IMR-90 (cell line): Measurements from ENCODE around the gene CYP4F22. TPM values are rescaled to one million over a fixed set of nuclear protein-coding genes. Genes with fewer than 3 reads are reported as not detected.

ENCODE experiments used
- ATAC-seq: fragments of 200-7000 bp; cut with Tn5 transposase; 2 replicates; pipeline ENCODE4 v1.9.1; 2020; ENCODE audit warnings: low read depth, mild to moderate bottlenecking, moderate library complexity
- BruUV-seq: library from RNA; stranded (reverse); fragments of 400-500 nt; replicated peaks from 2 replicates; lab custom pipeline; 2021; lab: Mats Ljungman, UMichigan
- CTCF ChIA-PET: fragments of 300-600 bp; formaldehyde crosslinking; extraction: SDS; loops from one replicate; lab custom pipeline; 2021; ENCODE audit warnings: antibody characterized with exemption; lab: Yijun Ruan, JAX
- POLR2A ChIA-PET: fragments of 300-600 bp; sonication (Branson Sonifier 250); formaldehyde crosslinking; loops from one replicate; lab custom pipeline; 2022; ENCODE audit warnings: antibody characterized with exemption; ENCODE audit not compliant: unreplicated experiment; lab: Charles Lee
- DNase-seq: peaks from one replicate; pipeline ENCODE4 v3.0.0; 2013
- H2AFZ ChIP-seq: replicated peaks from 2 replicates; pipeline ENCODE3; 2013; ENCODE audit warnings: low read length, mild to moderate bottlenecking; ENCODE audit not compliant: poor library complexity
- H2AK5ac ChIP-seq: 2 replicates; pipeline ENCODE4 v1.6.1; 2013; ENCODE audit warnings: low read depth, low read length, inconsistent platforms
- H2AK9ac ChIP-seq: replicated peaks from 2 replicates; pipeline ENCODE3; 2013; ENCODE audit warnings: mild to moderate bottlenecking, low read depth, low read length, moderate library complexity; ENCODE audit not compliant: poor library complexity
- H2BK120ac ChIP-seq: 2 replicates; pipeline ENCODE4 v1.6.1; 2013; ENCODE audit warnings: low read depth, low read length, inconsistent platforms
- H2BK15ac ChIP-seq: 3 replicates; pipeline ENCODE4 v1.6.1; 2013; ENCODE audit warnings: low read depth, low read length, inconsistent platforms
- H2BK20ac ChIP-seq: 2 replicates; pipeline ENCODE4 v1.6.1; 2013; ENCODE audit warnings: low read depth, mild to moderate bottlenecking, inconsistent platforms, low read length, moderate library complexity
- H2BK5ac ChIP-seq: 2 replicates; pipeline ENCODE4 v1.6.1; 2013; ENCODE audit warnings: mild to moderate bottlenecking, low read depth, low read length, inconsistent platforms; ENCODE audit not compliant: poor library complexity, severe bottlenecking
- H3K14ac ChIP-seq: replicated peaks from 2 replicates; pipeline ENCODE4 v1.6.1; 2013; ENCODE audit warnings: low read depth, low read length, inconsistent platforms
- H3K18ac ChIP-seq: 2 replicates; pipeline ENCODE4 v1.6.1; 2013; ENCODE audit warnings: low read depth, low read length, control low read depth
- H3K23ac ChIP-seq: 2 replicates; pipeline ENCODE4 v1.6.1; 2013; ENCODE audit warnings: low read depth, low read length, inconsistent platforms
- H3K27ac ChIP-seq: 2 replicates; pipeline ENCODE4 v1.5.1; 2013; ENCODE audit warnings: mild to moderate bottlenecking, control low read depth, low read length; ENCODE audit not compliant: insufficient read depth
- H3K27me3 ChIP-seq: 2 replicates; pipeline ENCODE4 v1.6.1; 2013; ENCODE audit warnings: low read length; ENCODE audit not compliant: control insufficient read depth, insufficient read depth
- H3K36me3 ChIP-seq: 2 replicates; pipeline ENCODE4 v1.6.1; 2013; ENCODE audit warnings: low read length, mixed read lengths; ENCODE audit not compliant: control insufficient read depth, insufficient read depth
- H3K4ac ChIP-seq: 2 replicates; pipeline ENCODE4 v1.6.1; 2013; ENCODE audit warnings: low read depth, low read length, inconsistent platforms
- H3K4me1 ChIP-seq: 2 replicates; pipeline ENCODE4 v1.6.1; 2013; ENCODE audit warnings: low read length, mixed read lengths; ENCODE audit not compliant: control insufficient read depth, insufficient read depth
- H3K4me2 ChIP-seq: 2 replicates; pipeline ENCODE4 v1.6.1; 2013; ENCODE audit warnings: low read depth, mild to moderate bottlenecking, control low read depth, low read length, moderate library complexity
- H3K4me3 ChIP-seq: 2 replicates; pipeline ENCODE4 v1.5.1; 2013; ENCODE audit warnings: low read depth, mild to moderate bottlenecking, control low read depth, low read length, moderate library complexity; ENCODE audit not compliant: insufficient read depth
- H3K56ac ChIP-seq: 2 replicates; pipeline ENCODE4 v1.6.1; 2013; ENCODE audit warnings: low read length, inconsistent platforms; ENCODE audit not compliant: insufficient read depth; ENCODE audit errors: extremely low read depth
- H3K79me1 ChIP-seq, 2 experiments: 2 replicates each; pipeline ENCODE4 v1.6.1; 2013; ENCODE audit warnings: low read length in 2 of 2, inconsistent platforms in 1 of 2, low read depth in 1 of 2
- H3K9ac ChIP-seq: 2 replicates; pipeline ENCODE4 v1.6.1; 2013; ENCODE audit warnings: low read depth, low read length, control low read depth
- H3K9me1 ChIP-seq: 2 replicates; pipeline ENCODE4 v1.6.1; 2013; ENCODE audit warnings: low read length, inconsistent platforms; ENCODE audit not compliant: insufficient read depth
- H3K9me3 ChIP-seq: 2 replicates; pipeline ENCODE4 v1.6.1; 2013; ENCODE audit warnings: low read length; ENCODE audit not compliant: control insufficient read depth, insufficient read depth
- H4K20me1 ChIP-seq: 2 replicates; pipeline ENCODE4 v1.6.1; 2013; ENCODE audit warnings: low read length, inconsistent platforms; ENCODE audit not compliant: insufficient read depth
- H4K5ac ChIP-seq: 2 replicates; pipeline ENCODE4 v1.6.1; 2013; ENCODE audit warnings: mild to moderate bottlenecking, low read depth, low read length, control low read depth
- H4K8ac ChIP-seq, 2 experiments: 2 replicates each; pipeline ENCODE4 v1.6.1; 2013; ENCODE audit warnings: low read depth in 2 of 2, low read length in 2 of 2, control low read depth in 1 of 2, inconsistent platforms in 1 of 2
- H4K91ac ChIP-seq: 2 replicates; pipeline ENCODE4 v1.6.1; 2013; ENCODE audit warnings: low read depth, low read length, inconsistent platforms; ENCODE audit not compliant: insufficient read depth
- MAFK ChIP-seq: IDR thresholded peaks from 2 replicates; pipeline ENCODE4 v1.6.1; 2012; ENCODE audit warnings: low read depth, low read length, improper control_type of control experiment
- MAZ ChIP-seq: IDR thresholded peaks from 2 replicates; pipeline ENCODE4 v1.6.1; 2012; ENCODE audit warnings: low read depth, mild to moderate bottlenecking, low read length, improper control_type of control experiment, moderate library complexity, borderline replicate concordance
- WGBS, 2 experiments: methylation state at CpG; one replicate each; pipeline versions ENCODE4 v1.1.5 to v1.1.7; 2013; ENCODE audit warnings: missing lambda C conversion rate in 2 of 2; ENCODE audit not compliant: insufficient read length in 1 of 2; ENCODE audit errors: extremely low coverage in 2 of 2; 5-methylcytosine and 5-hydroxymethylcytosine counted together
- dilution Hi-C: fragments of 300-500 bp; cut with HindIII; formaldehyde crosslinking; loops from one replicate; pipeline ENCODE4 v1.14.3; 2018; ENCODE audit warnings: low sequenced_read_pairs; ENCODE audit not compliant: unreplicated experiment
- in situ Hi-C: fragments of 300-500 bp; cut with MboI; formaldehyde crosslinking; loops from 3 replicates; pipeline ENCODE4 v1.14.3; 2019; ENCODE audit warnings: low sequenced_read_pairs, inconsistent platforms, mixed read lengths
- intact Hi-C: fragments of 100-400 bp; cut with micrococcal nuclease; formaldehyde crosslinking; loops from 2 replicates; pipeline ENCODE4 v1.10.0; 2022
- polyA plus RNA-seq, 3 experiments: library from polyadenylated mRNA; depleted of rRNA; stranded (reverse); fragments of >200 nt; gene quantifications; 2 replicates each; pipeline ENCODE4 v1.2.3, GENCODE V29; 2012; ENCODE audit warnings: low replicate concordance in 1 of 3
- total RNA-seq: library from RNA; depleted of rRNA; stranded (reverse); fragments of >200 nt; gene quantifications from 2 replicates; pipeline ENCODE4 v1.2.3, GENCODE V29; 2012

Gene CYP4F22
- total and polyA plus RNA-seq, 2 of the 4 experiments (the other 2 are of a cell fraction): not detected

- Histone ChIP-seq H4K8ac (no peak within 1 kb of the TSS), H3K4ac (no peak within 1 kb of the TSS), H4K5ac (no peak within 1 kb of the TSS), H3K4me1 (no peaks in the 10 kb centered on the region; the same call in 1 of the 2 replicates), H3K27ac (no peak within 1 kb of the TSS), H2BK120ac (no peak within 1 kb of the TSS), H2BK20ac (no peak within 1 kb of the TSS), H4K91ac (no peak within 1 kb of the TSS), H3K14ac (no peak within 1 kb of the TSS), H3K4me3 (no peak within 1 kb of the TSS), H2AFZ (peak within 1 kb of the TSS; percentile 61), H3K23ac (no peak within 1 kb of the TSS), H3K36me3 (no peaks in the 10 kb centered on the region), H3K56ac (no peak within 1 kb of the TSS), H2BK5ac (no peak within 1 kb of the TSS), H3K27me3 (peaks cover 33% of the 10 kb centered on the region), H4K20me1 (no peaks in the 10 kb centered on the region), H2AK9ac (no peak within 1 kb of the TSS), H3K4me2 (no peak within 1 kb of the TSS), H2BK15ac (no peak within 1 kb of the TSS), H3K79me1 (no peaks in the 10 kb centered on the region), H3K9me3 (no peaks in the 10 kb centered on the region), H3K18ac (no peak within 1 kb of the TSS), H2AK5ac (no peak within 1 kb of the TSS), H3K9ac (no peak within 1 kb of the TSS), H3K9me1 (no peaks in the 10 kb centered on the region)
- TF ChIP-seq MAZ (no peak), MAFK (peak; percentile 20; the same call in 1 of the 2 replicates)
- ChIA-PET CTCF (no interaction called here), POLR2A (no interaction called here)
- dilution Hi-C loops: no loop called here
- no CpG with 5 or more reads among the region's 17 CpGs for WGBS, 2 experiments
- intact Hi-C loops: no loop called here
- no peak for DNase-seq
- in situ Hi-C loops: loop anchor here (5.0 kb wide), 1 partner anchor 88 kb away; no protein-coding TSS in a partner anchor
- ATAC-seq: no peak
- BruUV-seq: no TSS peak
Measured at GRCh38 chr19:15464394-15465385, 43.6 kb upstream of the CYP4F22 start, which contains the start of gene RASAL3. Gene RASAL3 (minus strand): TSS chr19:15464544. CDS start chr19:15464358, 186 bp downstream.
